Endometrial microvascular endothelial cells (primary cell): Measurements from ENCODE around the gene RGPD5. TPM values are rescaled to one million over a fixed set of nuclear protein-coding genes. Genes with fewer than 3 reads are reported as not detected.
"Not testable (repeated sequence)": the region's sequence is repeated elsewhere in the genome, so short reads cannot be mapped to it uniquely, and the experiment has no call there.

Experiments
- in situ Hi-C: cut with HindIII; loops from 2 replicates; pipeline ENCODE4 v1.10.0; 2017; ENCODE audit warnings: low sequenced_read_pairs, low pct_unique_long_range_greater_than_20kb; ENCODE audit errors: inconsistent ontology term
- total RNA-seq: library from RNA; depleted of rRNA; stranded (reverse); fragments of >200 nt; gene quantifications from one replicate; pipeline ENCODE4 v1.2.3, GENCODE V29; 2015; ENCODE audit errors: inconsistent ontology term

The RGPD5 gene
- total RNA-seq: 10.1 TPM

DNA sequence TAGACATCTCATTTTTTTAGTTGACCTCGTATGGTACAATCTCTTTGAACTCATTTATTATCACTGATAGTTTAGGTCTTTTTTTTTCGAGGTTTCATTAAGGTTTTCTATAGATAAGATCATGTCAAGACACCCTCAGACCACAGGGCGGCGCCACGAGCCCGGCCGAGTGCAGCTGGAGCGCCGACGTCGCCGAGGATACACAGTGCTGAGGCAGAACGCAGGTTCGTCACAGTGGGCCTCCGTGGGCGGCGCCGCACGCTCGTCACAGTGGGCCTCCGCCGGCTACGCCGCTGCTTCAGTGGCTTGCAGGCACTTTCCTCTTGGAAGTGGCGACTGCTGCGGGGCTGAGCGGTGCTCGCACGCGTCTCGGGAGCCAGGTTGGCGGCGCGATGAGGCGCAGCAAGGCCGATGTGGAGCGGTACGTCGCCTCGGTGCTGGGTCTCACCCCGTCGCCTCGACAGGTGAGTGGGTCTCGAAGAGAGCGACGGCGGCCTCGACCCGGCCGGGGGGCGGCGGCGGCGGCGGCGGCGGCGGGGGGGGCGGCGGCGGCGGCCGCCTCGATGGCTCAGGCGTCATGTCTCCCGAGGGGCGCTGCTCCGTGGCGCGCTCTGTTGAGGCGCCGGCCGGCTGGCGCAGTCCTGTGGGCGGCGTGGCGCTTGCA is at the start of gene RGPD5:
RGPD5 (plus strand) TSS at position 232 of the 664 bp plus-strand sequence; CDS start at position 393, 161 bp downstream.
- in situ Hi-C loops: not testable (repeated sequence)

DNA sequence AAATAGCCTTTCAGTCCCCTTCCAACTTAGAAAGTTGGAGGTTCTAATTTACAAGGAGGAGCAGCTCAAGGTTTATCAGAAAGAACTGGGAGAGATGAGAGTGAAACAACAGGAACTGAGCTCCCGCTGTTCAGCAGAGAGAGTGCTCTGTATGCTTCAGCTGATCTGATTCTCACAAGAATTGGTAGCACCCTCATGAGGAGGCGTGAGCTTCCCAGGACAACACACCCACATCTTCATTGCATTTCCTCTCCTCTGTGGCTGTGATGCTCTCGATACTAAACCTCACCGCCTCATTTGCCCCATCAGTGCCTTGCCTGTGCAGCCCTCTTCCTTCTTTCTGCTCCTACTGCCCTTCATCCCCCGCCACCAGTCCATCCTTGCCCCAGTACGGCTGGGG is 42.5 kb upstream of the RGPD5 start:
- in situ Hi-C loops: not testable (repeated sequence)

DNA sequence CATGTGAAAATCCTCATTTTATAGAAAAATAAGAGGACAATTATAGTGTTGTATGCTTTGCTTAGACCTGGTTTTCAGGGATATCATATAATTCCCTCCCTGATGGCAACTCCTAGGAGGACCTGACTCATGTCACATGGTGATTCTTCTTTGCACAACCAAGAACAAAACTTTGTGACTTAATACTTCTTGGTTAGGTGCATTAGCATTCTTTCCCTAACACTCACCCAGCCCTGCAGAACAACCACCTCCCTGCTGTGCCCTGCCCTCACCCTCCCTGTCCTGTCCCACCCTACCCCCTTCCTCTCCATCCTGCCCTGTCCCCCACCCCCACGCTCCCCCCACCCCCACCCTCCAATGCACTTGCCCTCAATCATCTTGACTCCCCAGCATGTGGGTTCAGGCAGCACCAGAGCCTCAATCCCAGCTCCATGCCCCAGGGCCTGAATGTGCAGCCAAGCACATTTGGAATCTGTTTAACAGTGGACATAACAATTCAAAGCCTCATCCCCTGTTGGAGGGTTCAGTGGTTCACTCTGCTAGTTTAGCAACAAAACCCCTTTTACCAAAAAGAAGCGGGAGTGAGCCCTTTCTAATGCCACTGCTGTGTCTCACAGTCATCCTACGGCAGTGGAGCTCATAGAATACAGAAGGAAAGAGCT is 36.8 kb upstream of the RGPD5 start:
- in situ Hi-C loops: not testable (repeated sequence)

- in situ Hi-C loops: not testable (repeated sequence)
Observed at GRCh38 chr2:109760265-109761042, 33.7 kb upstream of the RGPD5 start.

- in situ Hi-C loops: not testable (repeated sequence)
Observed at GRCh38 chr2:109761043-109761454, 33.1 kb upstream of the RGPD5 start.

DNA sequence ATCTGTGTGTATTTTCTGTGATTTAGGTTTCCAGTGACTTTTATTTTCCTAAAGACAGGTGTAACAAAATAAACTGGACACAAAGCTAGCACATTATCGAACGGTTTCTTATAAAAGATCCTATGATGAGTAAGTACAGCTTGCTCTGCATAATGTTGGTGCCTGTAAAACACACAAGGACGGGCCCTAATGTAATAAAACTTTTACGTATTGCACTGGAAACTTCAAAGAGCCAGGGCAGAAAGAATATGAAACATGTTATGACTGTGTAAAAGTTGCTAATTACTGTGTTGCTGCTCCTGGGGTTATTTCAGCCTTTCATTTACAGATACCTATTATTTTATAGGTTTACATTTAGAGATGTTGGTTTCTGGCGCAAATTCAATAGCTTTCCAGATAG is 32.1 kb upstream of the RGPD5 start:
- in situ Hi-C loops: not testable (repeated sequence)

- in situ Hi-C loops: not testable (repeated sequence)
Observed at GRCh38 chr2:109766074-109766473, 28.0 kb upstream of the RGPD5 start.

- in situ Hi-C loops: not testable (repeated sequence)
Observed at GRCh38 chr2:109766886-109767578, 27.1 kb upstream of the RGPD5 start.

DNA sequence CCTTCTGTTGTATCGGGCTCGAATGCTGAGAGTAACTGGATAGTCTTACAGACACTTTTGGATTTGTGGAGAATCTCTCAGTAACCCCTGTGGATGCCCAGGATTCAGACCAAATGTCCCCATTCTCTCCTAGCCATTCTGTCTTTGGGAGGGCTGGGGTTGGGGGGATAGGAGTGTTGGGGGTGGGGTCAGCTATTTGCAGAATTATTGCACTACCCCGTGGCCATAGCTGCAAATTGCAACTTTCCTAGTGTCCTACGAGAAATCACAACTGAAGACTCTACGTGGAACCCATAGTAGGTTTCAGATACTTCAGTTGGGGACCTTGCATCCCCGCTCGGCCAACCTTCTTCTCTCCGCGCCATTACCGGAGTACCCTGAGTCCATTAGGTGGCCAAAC is 25.2 kb upstream of the RGPD5 start:
- in situ Hi-C loops: not testable (repeated sequence)

DNA sequence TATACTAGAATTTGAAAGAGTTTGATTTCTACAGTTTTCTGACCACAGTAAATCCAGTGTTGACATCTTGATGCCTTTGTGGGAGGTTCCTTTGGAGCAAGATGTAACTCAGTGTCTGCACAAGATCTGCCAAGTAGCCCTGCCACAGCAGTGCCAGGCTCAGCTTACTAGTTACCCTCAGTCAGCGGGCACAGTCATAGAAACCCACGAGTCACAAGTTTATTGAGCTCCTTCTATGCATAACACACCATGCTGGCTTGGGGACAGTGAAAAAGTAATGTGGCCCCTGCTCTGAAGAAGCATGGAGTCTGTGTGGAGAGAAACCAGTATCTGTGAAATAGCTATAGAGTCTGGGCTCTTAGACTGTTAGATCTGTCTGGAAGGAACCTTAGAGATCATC is 15.0 kb upstream of the RGPD5 start:
- in situ Hi-C loops: not testable (repeated sequence)

DNA sequence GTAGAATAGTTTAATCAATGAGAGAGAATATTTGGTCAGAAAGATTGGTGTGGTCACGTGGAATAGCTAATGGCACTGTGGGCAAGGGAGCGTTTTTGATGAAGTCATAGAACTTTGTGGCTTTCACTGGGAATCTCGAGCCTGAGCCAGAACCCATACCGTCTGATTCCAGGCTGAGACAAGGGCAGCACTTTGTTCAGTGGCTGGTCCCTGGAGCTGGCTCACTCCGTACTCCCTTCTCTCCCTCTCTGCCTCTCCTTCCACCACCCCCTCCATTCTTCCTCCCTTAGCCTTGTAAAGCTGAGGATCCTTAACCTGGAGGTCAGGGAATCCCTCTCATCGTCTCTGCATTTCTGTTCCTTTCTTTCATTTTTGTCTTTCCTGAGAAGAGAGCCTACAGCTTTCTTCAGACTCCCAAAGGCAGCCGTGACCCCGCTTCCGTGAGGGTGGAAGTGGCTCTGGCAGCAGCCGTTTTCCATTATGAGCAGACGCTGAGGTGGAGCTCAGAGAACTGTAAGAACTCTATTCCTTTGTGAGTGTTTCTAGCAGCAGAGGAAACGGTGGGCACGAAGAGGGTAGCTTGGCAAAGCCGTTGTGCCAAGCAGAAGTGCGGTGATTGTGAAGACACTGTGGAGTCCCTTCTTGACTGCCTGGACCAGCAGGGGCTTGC is 12.8 kb upstream of the RGPD5 start:
- in situ Hi-C loops: not testable (repeated sequence)

- in situ Hi-C loops: not testable (repeated sequence)
Observed at GRCh38 chr2:109782446-109782993, 11.6 kb upstream of the RGPD5 start.

GRCh38 chr2:109791530-109792279 is 2.4 kb upstream of the RGPD5 start:
- in situ Hi-C loops: not testable (repeated sequence)

DNA sequence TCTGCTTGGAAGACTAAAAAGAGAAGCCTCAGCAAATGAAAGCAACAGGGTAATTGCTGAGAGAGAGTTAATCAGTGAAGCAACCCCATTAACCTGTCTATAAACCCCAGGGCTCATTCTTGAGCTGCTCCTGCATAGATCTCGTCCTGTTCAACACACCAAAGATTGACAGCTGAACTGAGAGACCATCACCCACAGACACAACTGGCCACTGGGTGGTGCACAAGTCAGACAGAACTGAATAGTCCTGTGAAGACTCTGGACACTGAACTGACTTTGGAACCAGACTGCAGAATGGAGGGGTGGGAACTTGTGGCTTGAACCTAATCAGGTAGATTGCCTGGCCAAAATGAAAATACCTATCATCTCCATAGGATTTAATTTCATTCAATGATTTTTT is 1.4 kb upstream of the RGPD5 start:
- in situ Hi-C loops: not testable (repeated sequence)

GRCh38 chr2:109871129-109871751 is 77.1 kb downstream of the RGPD5 start:
- in situ Hi-C loops: not testable (repeated sequence)

GRCh38 chr2:109876625-109877024 is 82.5 kb downstream of the RGPD5 start:
- in situ Hi-C loops: not testable (repeated sequence)

- in situ Hi-C loops: not testable (repeated sequence)
Observed at GRCh38 chr2:109882112-109882511, 88.0 kb downstream of the RGPD5 start.
